Thoracic aorta (tissue), 2 donors: ENCODE data around the gene PDZRN3. TPM values are rescaled to one million over a fixed set of nuclear protein-coding genes. Genes with fewer than 3 reads are reported as not detected.
A peak's percentile ranks its signal among the peaks of the same experiment; 100 is the strongest.

ENCODE experiments used
- ATAC-seq: fragments of 150-250 bp; one replicate; pipeline ENCODE4 v1.8.0; 2017; ENCODE audit warnings: low read depth; ENCODE audit not compliant: insufficient number of reproducible peaks, low FRiP score
- DNase-seq: peaks from one replicate; pipeline ENCODE4 v3.0.0-alpha.2; 2020; ENCODE audit warnings: low spot score
- H3K27ac ChIP-seq, 2 donors: fragments of 200-600 bp; sonication (generic); 1 replicate in 1 of 2; 2 replicates in 1 of 2; pipeline ENCODE4 v1.5.1; 2016; ENCODE audit warnings: mild to moderate bottlenecking in 2 of 2, moderate library complexity in 2 of 2
- H3K27me3 ChIP-seq: fragments of 200-600 bp; sonication (generic); replicated peaks from 2 replicates; pipeline ENCODE4 v1.6.0; 2016; ENCODE audit warnings: mild to moderate bottlenecking; ENCODE audit not compliant: insufficient read depth
- H3K36me3 ChIP-seq: fragments of 200-600 bp; sonication (generic); one replicate; pipeline ENCODE4 v1.5.1; 2016
- H3K4me1 ChIP-seq, 2 donors: fragments of 200-600 bp; sonication (generic); 1 replicate in 1 of 2; 2 replicates in 1 of 2; pipeline versions ENCODE4 v1.5.1 to v1.6.0; 2016; ENCODE audit warnings: low read depth in 2 of 2, mild to moderate bottlenecking in 1 of 2; ENCODE audit not compliant: control insufficient read depth in 1 of 2
- H3K4me3 ChIP-seq: fragments of 200-600 bp; sonication (generic); 2 replicates; pipeline ENCODE4 v1.5.1; 2016; ENCODE audit warnings: mild to moderate bottlenecking
- H3K9me3 ChIP-seq: fragments of 200-600 bp; sonication (generic); 2 replicates; pipeline ENCODE4 v1.5.1; 2016
- total RNA-seq, 2 donors: library from RNA; depleted of rRNA; stranded (reverse); fragments of >200 nt; gene quantifications; one replicate each; pipeline versions ENCODE4 v1.1.0 to v1.2.3, GENCODE V29; 2016
- TF ChIP-seq, protein P1 (sequence below): fragments of 200-600 bp; sonication (generic); IDR thresholded peaks from one replicate; pipeline ENCODE4 v1.5.1; 2019; ENCODE audit warnings: antibody characterized with exemption

Gene PDZRN3
- total RNA-seq, 2 donors from 2014 or later, result 140 to 166 TPM

DNA sequence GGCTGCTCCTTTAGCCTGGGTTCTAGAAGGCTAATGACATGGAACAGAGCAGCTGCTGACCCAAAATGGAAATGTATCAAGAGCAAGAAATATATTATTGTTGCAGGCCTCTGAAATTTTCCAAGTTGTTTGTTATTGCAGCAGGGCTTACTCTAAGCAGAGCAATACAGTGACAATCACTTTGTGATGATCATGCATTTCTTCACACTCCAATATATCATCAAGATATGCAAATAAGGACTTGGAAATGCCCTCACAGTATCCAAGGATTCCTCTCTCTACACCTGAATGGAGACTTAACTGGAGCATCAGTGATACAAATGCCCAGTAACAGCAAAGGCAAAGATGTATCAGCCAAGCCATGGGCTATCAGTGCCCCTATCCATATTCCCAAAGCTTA, 89.6 kb downstream of the PDZRN3 start:
- Histone ChIP-seq H3K27me3 (no peaks in the 10 kb centered on the region), H3K4me1 (peaks cover 0 to 53% of the 10 kb centered on the region in 2 donors), H3K9me3 (no peaks in the 10 kb centered on the region), H3K4me3 (no peak overlapping the region), H3K36me3 (no peaks in the 10 kb centered on the region), H3K27ac (no peak overlapping the region)
- ATAC-seq, result no peak
- TF ChIP-seq, protein P1, sequence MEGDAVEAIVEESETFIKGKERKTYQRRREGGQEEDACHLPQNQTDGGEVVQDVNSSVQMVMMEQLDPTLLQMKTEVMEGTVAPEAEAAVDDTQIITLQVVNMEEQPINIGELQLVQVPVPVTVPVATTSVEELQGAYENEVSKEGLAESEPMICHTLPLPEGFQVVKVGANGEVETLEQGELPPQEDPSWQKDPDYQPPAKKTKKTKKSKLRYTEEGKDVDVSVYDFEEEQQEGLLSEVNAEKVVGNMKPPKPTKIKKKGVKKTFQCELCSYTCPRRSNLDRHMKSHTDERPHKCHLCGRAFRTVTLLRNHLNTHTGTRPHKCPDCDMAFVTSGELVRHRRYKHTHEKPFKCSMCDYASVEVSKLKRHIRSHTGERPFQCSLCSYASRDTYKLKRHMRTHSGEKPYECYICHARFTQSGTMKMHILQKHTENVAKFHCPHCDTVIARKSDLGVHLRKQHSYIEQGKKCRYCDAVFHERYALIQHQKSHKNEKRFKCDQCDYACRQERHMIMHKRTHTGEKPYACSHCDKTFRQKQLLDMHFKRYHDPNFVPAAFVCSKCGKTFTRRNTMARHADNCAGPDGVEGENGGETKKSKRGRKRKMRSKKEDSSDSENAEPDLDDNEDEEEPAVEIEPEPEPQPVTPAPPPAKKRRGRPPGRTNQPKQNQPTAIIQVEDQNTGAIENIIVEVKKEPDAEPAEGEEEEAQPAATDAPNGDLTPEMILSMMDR, result no peak
- DNase-seq, result no peak

DNA sequence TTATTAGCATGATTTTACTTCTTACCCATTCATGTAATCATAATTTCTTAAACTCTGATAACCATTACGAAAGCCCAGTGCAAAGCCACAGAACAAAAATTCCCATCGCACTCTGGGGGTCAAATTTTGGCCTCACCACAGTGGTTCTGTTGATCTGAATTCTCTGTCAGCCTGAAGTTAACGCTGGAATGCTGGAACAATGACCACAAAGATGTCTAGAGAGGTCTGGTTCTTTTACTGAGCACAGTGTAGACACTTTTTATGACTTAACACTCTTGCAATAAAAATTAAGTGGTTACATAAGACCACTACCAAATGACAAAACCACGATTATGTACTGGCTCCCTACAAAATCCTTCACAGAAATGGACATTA, 94.7 kb downstream of the PDZRN3 start:
- H3K27ac ChIP-seq, result no peak overlapping the region
- no peak for ATAC-seq
- H3K4me1 ChIP-seq, result peaks cover 2 to 35% of the 10 kb centered on the region in 2 donors

GRCh38 chr3:73529308-73530021, 95.3 kb downstream of the PDZRN3 start:
- no peak for ATAC-seq
- TF ChIP-seq, protein P1, result no peak
- H3K4me1 ChIP-seq, result peaks cover 2 to 31% of the 10 kb centered on the region in 2 donors
- H3K9me3 ChIP-seq, result no peaks in the 10 kb centered on the region
- DNase-seq, result no peak
- no peaks in the 10 kb centered on the region for H3K36me3 ChIP-seq
- no peak overlapping the region for H3K4me3 ChIP-seq
- peak overlapping the region in 1 of 2 donors; percentile 5 for H3K27ac ChIP-seq
- no peaks in the 10 kb centered on the region for H3K27me3 ChIP-seq

More for the DNA sequence above, 94.7 kb downstream of the PDZRN3 start:
- DNase-seq, result no peak
- TF ChIP-seq, protein P1, result no peak
- H3K9me3 ChIP-seq, result no peaks in the 10 kb centered on the region
- H3K4me3 ChIP-seq, result no peak overlapping the region
- H3K27me3 ChIP-seq, result no peaks in the 10 kb centered on the region
- H3K36me3 ChIP-seq, result no peaks in the 10 kb centered on the region

DNA sequence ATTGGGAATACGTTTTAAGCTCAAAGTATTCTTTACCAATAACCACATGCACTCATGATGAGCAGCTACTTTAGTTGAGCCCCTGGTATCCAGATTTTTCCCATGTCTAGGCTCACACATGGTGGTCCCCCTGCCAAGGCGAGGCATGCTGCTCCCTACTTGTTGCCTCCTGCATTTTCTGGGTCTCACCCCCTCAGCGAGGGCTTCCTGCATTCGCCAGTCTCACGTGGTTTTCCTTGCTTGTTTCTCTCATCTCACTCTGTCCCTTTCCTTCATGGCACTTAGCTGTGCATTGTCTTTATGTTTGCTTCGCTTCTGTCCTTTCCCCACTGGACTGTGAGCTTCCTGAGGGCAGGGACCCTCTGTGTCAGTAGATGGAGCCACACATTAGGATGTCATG, 99.2 kb downstream of the PDZRN3 start:
- TF ChIP-seq, protein P1, result no peak
- no peaks in the 10 kb centered on the region for H3K9me3 ChIP-seq
- peaks cover 13 to 61% of the 10 kb centered on the region in 2 donors for H3K4me1 ChIP-seq
- no peaks in the 10 kb centered on the region for H3K36me3 ChIP-seq
- no peaks in the 10 kb centered on the region for H3K27me3 ChIP-seq
- H3K27ac ChIP-seq, result peak overlapping the region in 1 of 2 donors; percentile 10
- no peak for DNase-seq
- no peak overlapping the region for H3K4me3 ChIP-seq
- ATAC-seq, result no peak

GRCh38 chr3:73523661-73524060, 101.1 kb downstream of the PDZRN3 start:
- no peak for DNase-seq
- H3K27ac ChIP-seq, result peak overlapping the region; percentile 19 to 92
- H3K27me3 ChIP-seq, result no peaks in the 10 kb centered on the region
- TF ChIP-seq, protein P1, result no peak
- no peak for ATAC-seq
- H3K9me3 ChIP-seq, result no peaks in the 10 kb centered on the region
- H3K4me3 ChIP-seq, result peak overlapping the region; percentile 34
- no peaks in the 10 kb centered on the region for H3K36me3 ChIP-seq
- peaks cover 27 to 65% of the 10 kb centered on the region in 2 donors for H3K4me1 ChIP-seq
